HG03354 (cell line): Measurements from ENCODE around the gene ARID1A.
"Not testable (repeated sequence)": the region's sequence is repeated elsewhere in the genome, so short reads cannot be mapped to it uniquely, and the experiment has no call there.

Experiments
- ATAC-seq: cut with Tn5 transposase; IDR thresholded peaks from one replicate; pipeline ENCODE4 v1.9.1; 2021; ENCODE audit warnings: mild to moderate bottlenecking; ENCODE audit not compliant: unreplicated experiment, poor library complexity, severe bottlenecking

Gene ARID1A

DNA sequence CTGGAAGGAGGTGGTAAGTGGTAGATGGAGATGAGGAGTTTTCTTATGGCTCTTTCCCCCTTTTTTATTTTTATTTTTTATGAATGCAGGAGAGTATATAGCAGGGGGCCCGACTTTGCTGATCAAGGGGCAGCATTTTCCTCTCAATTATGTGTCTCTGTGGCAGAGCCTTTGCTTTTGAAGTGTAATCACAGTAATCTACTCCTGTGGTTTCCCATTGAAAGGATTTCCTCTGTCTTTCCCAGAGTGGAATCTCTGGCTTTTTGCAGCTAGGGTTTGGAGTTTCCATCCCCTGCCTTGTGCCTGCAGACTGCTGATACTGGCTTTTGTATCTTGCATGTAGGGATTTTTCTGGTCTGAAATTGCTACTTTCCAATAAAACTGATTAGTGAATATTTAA is 29.1 kb downstream of the ARID1A start:
- no peak for ATAC-seq

- ATAC-seq = not testable (repeated sequence)
Measured at GRCh38 chr1:26725904-26726303, 30.1 kb downstream of the ARID1A start.

DNA sequence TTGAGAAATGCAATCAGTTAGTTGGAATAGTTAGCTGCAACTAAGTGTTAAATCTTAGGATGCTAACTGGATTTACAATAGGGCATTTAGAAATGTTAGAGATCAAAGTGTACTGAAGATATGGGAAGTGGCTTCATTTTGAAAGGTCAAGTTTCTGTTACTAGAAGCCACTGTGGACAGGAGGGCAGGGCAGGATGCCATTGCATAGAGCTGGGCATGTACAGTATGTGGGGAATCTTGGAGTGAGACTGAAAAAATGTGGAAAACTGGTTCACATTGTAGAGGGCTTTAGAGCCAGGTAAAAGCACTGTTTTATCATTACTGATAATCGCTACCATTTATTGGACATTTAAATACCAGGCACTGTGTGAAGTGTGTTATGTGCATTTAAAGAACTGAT is 31.0 kb downstream of the ARID1A start:
- no peak for ATAC-seq

DNA sequence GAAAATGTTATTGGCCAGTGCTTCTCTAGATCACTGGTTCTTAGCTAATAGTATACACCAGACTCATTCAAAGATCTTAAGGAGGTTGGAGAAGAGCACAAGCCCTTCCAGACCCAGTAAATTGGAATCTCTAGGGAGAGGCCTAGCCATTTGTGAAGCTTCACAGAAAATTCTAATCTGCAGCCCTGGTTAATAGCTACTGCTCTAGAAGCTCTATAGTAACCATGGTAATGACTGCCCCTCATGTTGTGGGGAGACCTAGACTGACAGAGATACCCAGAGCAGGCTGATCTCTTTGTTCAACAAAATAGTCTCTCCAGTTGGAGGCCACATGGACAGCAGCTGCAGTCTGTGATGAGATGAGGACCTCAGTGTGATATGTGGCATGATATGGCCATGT is 31.7 kb downstream of the ARID1A start:
- no peak for ATAC-seq

GRCh38 chr1:26728645-26729044 is 32.8 kb downstream of the ARID1A start:
- no peak for ATAC-seq

GRCh38 chr1:26729633-26730032 is 33.8 kb downstream of the ARID1A start:
- no peak for ATAC-seq

- no peak for ATAC-seq
Measured at GRCh38 chr1:26730695-26731094, 34.9 kb downstream of the ARID1A start.

DNA sequence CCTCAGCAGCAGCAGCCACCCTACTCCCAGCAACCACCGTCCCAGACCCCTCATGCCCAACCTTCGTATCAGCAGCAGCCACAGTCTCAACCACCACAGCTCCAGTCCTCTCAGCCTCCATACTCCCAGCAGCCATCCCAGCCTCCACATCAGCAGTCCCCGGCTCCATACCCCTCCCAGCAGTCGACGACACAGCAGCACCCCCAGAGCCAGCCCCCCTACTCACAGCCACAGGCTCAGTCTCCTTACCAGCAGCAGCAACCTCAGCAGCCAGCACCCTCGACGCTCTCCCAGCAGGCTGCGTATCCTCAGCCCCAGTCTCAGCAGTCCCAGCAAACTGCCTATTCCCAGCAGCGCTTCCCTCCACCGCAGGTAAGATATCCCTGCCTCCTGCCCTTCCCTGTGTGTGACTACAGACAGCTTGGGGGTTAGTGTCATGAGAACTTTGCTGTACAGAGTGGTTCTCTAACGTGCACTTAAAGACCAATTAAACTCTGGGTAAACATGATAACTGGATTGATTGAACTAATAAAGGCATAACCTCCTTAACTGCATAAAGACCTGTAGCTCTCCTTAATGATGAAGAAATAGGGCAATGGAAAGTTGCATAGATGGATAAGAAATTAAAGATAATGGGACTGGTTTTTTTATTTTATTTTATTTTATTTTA is 35.6 kb downstream of the ARID1A start:
- no peak for ATAC-seq

GRCh38 chr1:26733392-26733791 is 37.6 kb downstream of the ARID1A start:
- ATAC-seq = no peak

DNA sequence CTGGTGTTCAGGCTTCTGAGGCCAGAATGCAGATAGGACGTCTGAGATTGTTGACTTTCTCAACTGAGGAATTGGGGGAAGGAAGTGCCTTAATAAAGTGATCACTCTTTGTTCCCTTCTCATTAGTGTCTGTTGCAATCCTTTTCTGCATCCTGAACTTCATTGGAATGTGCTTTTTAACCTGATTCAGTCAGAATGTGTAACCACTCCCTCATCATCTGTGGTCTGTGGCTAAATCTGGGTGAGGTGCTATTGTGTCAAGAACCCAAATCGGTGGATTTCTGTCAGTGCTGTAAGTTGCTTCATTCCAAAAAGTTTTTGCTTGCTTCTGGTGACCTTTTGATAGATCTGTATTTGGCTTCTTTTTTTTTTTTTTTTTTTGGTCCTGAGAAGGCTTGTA is 38.2 kb downstream of the ARID1A start:
- no peak for ATAC-seq

GRCh38 chr1:26734501-26735058 is 38.8 kb downstream of the ARID1A start:
- ATAC-seq = no peak

- no peak for ATAC-seq
Measured at GRCh38 chr1:26739329-26739914, 43.6 kb downstream of the ARID1A start.

GRCh38 chr1:26740023-26740634 is 44.3 kb downstream of the ARID1A start:
- no peak for ATAC-seq

GRCh38 chr1:26740952-26741351 is 45.1 kb downstream of the ARID1A start:
- no peak for ATAC-seq

GRCh38 chr1:26743426-26744059 is 47.7 kb downstream of the ARID1A start:
- no peak for ATAC-seq

DNA sequence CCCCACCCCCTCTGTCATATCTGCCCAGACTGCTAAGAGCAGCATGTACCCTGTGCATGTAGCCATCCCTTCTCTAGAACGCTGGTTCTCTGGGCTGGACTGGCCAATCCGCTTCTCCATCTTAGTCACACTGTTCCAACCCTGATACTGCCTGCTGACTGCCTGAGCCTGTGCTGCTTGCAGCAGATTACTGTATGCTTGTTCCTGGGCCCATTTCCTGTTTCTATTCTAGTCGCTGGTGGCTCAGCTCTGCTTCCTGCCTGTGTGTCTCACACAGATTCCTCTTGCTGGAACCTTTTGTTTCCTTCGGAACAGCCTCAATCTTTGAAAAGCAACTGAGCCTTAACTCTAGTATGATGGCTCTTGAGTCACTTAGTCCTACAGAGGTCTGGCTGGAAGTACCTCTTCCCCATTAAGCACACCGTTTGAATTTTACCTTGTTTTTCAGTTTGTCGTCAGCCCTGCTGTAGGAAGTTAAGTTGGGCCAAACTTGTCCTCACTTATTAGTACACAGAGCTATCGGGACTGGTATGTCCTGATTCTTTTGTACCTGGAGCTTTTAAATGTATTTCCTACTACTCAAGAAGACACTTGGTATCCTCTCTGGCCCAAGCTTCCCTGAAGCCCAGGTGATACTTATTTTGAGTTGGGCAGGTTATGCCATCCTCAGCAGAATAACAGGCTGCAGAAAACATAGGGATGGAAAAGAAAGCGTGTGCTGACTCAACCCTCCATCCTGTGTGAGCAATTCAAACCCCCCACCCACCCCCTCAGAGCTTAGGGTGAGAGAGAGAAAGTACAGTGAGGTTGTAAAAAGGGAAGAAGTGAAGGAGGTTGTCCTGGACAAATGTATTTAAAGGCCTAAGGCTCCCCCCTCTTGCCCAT is 48.5 kb downstream of the ARID1A start:
- peak; percentile 96 for ATAC-seq

DNA sequence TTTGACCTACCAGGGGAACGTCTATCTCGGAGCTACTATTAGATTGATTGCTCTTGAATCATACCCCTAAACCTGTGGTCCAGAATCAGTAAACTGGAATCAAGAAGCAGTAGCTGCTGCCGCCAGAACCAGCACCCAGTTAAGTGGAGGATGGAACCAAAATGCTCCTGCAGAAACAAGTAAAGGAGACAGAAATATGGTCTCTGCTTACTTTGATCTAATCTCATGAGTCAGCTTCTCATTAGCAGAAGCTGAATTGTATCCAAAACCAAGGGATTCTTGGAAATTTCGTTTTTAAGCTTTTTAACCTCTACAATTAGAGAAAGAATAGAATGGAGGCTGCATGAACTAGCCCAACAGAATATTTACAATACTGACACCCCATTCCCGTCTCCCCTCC is 49.4 kb downstream of the ARID1A start:
- no peak for ATAC-seq

- ATAC-seq = no peak
Measured at GRCh38 chr1:26747048-26747447, 51.2 kb downstream of the ARID1A start.

DNA sequence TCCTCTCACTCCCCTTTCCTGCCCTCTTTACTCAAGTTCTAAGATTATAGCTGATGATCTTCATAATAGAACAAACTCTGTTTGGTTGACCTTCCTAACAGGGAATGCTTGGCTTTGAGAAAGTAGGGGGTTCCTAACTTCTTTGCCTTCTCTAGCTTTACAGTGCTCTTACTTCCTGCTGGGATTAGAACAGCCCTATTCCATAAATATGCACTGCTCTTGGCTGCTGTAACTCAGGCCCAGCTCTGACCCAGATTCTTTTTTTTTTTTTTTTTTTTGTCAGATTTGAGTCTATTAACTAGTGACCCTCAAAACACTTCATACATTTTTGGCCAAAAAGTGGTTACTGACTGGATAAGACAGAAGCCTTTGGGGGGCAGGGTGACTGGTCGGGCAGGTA is 52.5 kb downstream of the ARID1A start:
- no peak for ATAC-seq

- no peak for ATAC-seq
Measured at GRCh38 chr1:26749458-26749857, 53.6 kb downstream of the ARID1A start.
